BJ (cell line): ENCODE measurements around the gene COL16A1. TPM values are rescaled to one million over a fixed set of nuclear protein-coding genes. Genes with fewer than 3 reads are reported as not detected.
"Not testable (repeated sequence)": the region's sequence is repeated elsewhere in the genome, so short reads cannot be mapped to it uniquely, and the experiment has no call there.

ENCODE experiments used
- CTCF ChIA-PET: fragments of 350-600 bp; formaldehyde crosslinking; extraction: SDS; loops from one replicate; lab custom pipeline; 2021; ENCODE audit warnings: antibody characterized with exemption, inconsistent platforms; lab: Yijun Ruan, JAX
- POLR2A ChIA-PET: fragments of 300-600 bp; sonication (Branson Sonifier 250); formaldehyde crosslinking; extraction: SDS; loops from one replicate; lab custom pipeline; 2021; ENCODE audit warnings: antibody characterized with exemption; lab: Charles Lee
- DNase-seq: peaks from one replicate; pipeline ENCODE4 v3.0.0-alpha.2; 2011; ENCODE audit warnings: low read depth
- H3K27me3 ChIP-seq: 2 replicates; pipeline ENCODE4 v1.6.0; 2011; ENCODE audit warnings: low read length; ENCODE audit not compliant: control insufficient read depth, insufficient read depth
- H3K36me3 ChIP-seq: 2 replicates; pipeline ENCODE4 v1.5.1; 2011; ENCODE audit warnings: low read length; ENCODE audit not compliant: control insufficient read depth, insufficient read depth
- H3K4me3 ChIP-seq: 2 replicates; pipeline ENCODE4 v1.5.1; 2011; ENCODE audit warnings: low read depth, mild to moderate bottlenecking, control low read depth, low read length
- polyA plus RNA-seq: library from polyadenylated mRNA; depleted of rRNA; stranded (reverse); fragments of >200 nt; gene quantifications from 2 replicates; pipeline ENCODE4 v1.2.3, GENCODE V29; 2011
- TF ChIP-seq, protein P1 (sequence below): IDR thresholded peaks from 2 replicates; pipeline ENCODE4 v1.5.1; 2011; ENCODE audit warnings: low read depth, mild to moderate bottlenecking, control low read depth, inconsistent platforms, low read length, moderate library complexity; ENCODE audit not compliant: insufficient read depth

COL16A1 gene
- polyA plus RNA-seq, 1 experiment = 123 TPM

GRCh38 chr1:31714442-31715086, 10.7 kb upstream of the COL16A1 start:
- CTCF ChIA-PET = interaction anchor here (0.7 to 5.8 kb wide), 29 partner anchors 11 to 249 kb away, joined by 3 to 86 read pairs (median 7); partner anchors contain the start of gene COL16A1
- H3K4me3 ChIP-seq = peak overlapping the region; percentile 7; the same call in 1 of the 2 replicates
- POLR2A ChIA-PET = interaction anchor here (0.6 kb wide), 2 partner anchors 51 to 53 kb away, joined by 3 read pairs; no protein-coding TSS in a partner anchor
- TF ChIP-seq, protein P1, sequence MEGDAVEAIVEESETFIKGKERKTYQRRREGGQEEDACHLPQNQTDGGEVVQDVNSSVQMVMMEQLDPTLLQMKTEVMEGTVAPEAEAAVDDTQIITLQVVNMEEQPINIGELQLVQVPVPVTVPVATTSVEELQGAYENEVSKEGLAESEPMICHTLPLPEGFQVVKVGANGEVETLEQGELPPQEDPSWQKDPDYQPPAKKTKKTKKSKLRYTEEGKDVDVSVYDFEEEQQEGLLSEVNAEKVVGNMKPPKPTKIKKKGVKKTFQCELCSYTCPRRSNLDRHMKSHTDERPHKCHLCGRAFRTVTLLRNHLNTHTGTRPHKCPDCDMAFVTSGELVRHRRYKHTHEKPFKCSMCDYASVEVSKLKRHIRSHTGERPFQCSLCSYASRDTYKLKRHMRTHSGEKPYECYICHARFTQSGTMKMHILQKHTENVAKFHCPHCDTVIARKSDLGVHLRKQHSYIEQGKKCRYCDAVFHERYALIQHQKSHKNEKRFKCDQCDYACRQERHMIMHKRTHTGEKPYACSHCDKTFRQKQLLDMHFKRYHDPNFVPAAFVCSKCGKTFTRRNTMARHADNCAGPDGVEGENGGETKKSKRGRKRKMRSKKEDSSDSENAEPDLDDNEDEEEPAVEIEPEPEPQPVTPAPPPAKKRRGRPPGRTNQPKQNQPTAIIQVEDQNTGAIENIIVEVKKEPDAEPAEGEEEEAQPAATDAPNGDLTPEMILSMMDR = peak; percentile 65
- no peaks in the 10 kb centered on the region for H3K36me3 ChIP-seq
- peaks cover 2% of the 10 kb centered on the region for H3K27me3 ChIP-seq
- peak; percentile 52 for DNase-seq

GRCh38 chr1:31712630-31713029, 8.8 kb upstream of the COL16A1 start:
- ChIA-PET POLR2A (interaction anchor here (0.6 to 1.9 kb wide), 2 partner anchors 10 to 303 kb away, joined by 3 to 12 read pairs; partner anchors contain the start of gene COL16A1), CTCF (interaction anchor here (0.7 to 5.8 kb wide), 13 partner anchors 11 to 352 kb away, joined by 3 to 86 read pairs (median 3); partner anchors contain the start of genes COL16A1 and PEF1)
- TF ChIP-seq, protein P1 = no peak
- no peaks in the 10 kb centered on the region for H3K27me3 ChIP-seq
- peak; percentile 92 for DNase-seq
- no peak overlapping the region for H3K4me3 ChIP-seq
- H3K36me3 ChIP-seq = no peaks in the 10 kb centered on the region

DNA sequence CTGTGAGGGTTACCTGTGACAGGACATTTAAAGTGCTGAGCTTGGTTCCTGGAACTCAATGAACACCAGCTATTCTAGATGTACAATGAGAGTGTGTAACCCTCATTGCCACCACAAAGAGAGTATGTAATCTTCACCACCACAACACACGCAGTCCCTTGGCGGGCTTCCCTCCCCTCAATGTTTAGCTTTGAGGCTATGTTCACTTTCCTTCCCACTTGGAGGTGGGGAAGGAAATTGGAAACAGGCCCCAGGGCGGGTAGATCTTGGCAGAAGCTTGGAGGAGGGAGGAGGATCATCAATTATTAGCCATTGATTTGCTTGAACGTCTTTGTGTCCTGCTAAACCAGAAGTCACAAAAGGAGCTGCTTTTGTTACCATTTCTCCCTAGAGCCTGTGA, 8.3 kb upstream of the COL16A1 start:
- TF ChIP-seq, protein P1 = no peak
- ChIA-PET CTCF (interaction anchor here (0.9 to 5.8 kb wide), 13 partner anchors 10 to 540 kb away, joined by 3 to 86 read pairs (median 3); partner anchors contain the start of genes COL16A1 and PEF1), POLR2A (interaction anchor here (1.9 kb wide), 1 partner anchor 9 kb away, joined by 12 read pairs; the partner anchor contains the start of gene COL16A1)
- DNase-seq = no peak
- Histone ChIP-seq H3K4me3 (no peak overlapping the region), H3K36me3 (no peaks in the 10 kb centered on the region), H3K27me3 (no peaks in the 10 kb centered on the region)

GRCh38 chr1:31708324-31708723, 4.5 kb upstream of the COL16A1 start:
- no peaks in the 10 kb centered on the region for H3K27me3 ChIP-seq
- TF ChIP-seq, protein P1 = no peak
- no peak for DNase-seq
- H3K4me3 ChIP-seq = no peak overlapping the region
- CTCF ChIA-PET = interaction anchor here (1.2 to 2.0 kb wide), 6 partner anchors 8 to 354 kb away, joined by 4 to 19 read pairs (median 6); no protein-coding TSS in a partner anchor
- H3K36me3 ChIP-seq = no peaks in the 10 kb centered on the region
- POLR2A ChIA-PET = no interaction called here

GRCh38 chr1:31707711-31708110, 3.9 kb upstream of the COL16A1 start:
- no peaks in the 10 kb centered on the region for H3K36me3 ChIP-seq
- no peaks in the 10 kb centered on the region for H3K27me3 ChIP-seq
- TF ChIP-seq, protein P1 = peak; percentile 33
- DNase-seq = no peak
- H3K4me3 ChIP-seq = no peak overlapping the region
- POLR2A ChIA-PET = no interaction called here
- CTCF ChIA-PET = interaction anchor here (1.1 to 2.0 kb wide), 6 partner anchors 8 to 355 kb away, joined by 3 to 19 read pairs (median 4); no protein-coding TSS in a partner anchor

DNA sequence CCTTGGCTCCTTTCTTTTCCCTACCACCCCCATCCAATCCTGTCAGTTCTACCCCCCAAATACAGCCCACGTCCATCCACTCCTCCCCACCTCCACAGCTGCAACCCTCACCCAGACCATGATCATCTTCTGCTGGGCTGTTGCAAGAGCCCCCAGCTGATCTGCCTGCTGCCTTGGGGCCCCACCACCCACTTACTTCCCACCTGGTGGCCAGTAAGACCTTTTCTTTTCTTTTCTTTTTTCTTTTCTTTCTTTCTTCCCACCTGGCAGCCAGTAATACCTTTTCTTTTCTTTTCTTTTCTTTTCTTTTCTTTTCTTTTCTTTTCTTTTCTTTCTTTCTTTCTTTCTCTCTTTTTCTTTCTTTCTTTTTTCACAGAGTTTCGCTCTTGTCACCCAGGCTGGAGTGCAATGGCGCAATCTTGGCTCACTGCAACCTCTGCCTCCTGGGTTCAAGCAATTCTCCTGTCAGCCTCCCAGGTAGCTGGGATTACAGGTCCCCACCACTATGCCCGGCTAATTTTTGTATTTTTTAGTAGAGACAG, 3.3 kb upstream of the COL16A1 start:
- ChIA-PET POLR2A (interaction anchor here (0.6 kb wide), 1 partner anchor 126 kb away, joined by 3 read pairs; no protein-coding TSS in a partner anchor), CTCF (interaction anchor here (0.8 to 2.0 kb wide), 6 partner anchors 9 to 142 kb away, joined by 3 to 19 read pairs (median 4); no protein-coding TSS in a partner anchor)

More for the DNA sequence above, 3.3 kb upstream of the COL16A1 start:
- not testable (repeated sequence) for H3K4me3 ChIP-seq, DNase-seq, H3K27me3 ChIP-seq, H3K36me3 ChIP-seq
